ENCODE data around the gene INSC.

GRCh38 chr11:15161790-15162189, 47.1 kb downstream of the INSC start:
- TF ChIP-seq, protein P1, sequence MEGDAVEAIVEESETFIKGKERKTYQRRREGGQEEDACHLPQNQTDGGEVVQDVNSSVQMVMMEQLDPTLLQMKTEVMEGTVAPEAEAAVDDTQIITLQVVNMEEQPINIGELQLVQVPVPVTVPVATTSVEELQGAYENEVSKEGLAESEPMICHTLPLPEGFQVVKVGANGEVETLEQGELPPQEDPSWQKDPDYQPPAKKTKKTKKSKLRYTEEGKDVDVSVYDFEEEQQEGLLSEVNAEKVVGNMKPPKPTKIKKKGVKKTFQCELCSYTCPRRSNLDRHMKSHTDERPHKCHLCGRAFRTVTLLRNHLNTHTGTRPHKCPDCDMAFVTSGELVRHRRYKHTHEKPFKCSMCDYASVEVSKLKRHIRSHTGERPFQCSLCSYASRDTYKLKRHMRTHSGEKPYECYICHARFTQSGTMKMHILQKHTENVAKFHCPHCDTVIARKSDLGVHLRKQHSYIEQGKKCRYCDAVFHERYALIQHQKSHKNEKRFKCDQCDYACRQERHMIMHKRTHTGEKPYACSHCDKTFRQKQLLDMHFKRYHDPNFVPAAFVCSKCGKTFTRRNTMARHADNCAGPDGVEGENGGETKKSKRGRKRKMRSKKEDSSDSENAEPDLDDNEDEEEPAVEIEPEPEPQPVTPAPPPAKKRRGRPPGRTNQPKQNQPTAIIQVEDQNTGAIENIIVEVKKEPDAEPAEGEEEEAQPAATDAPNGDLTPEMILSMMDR (IDR thresholded peaks at IDR 0.05; ENCODE audit: low read length): no peak
- no peak for TF ChIP-seq EZH2 (IDR thresholded peaks at IDR 0.05; ENCODE audit: borderline replicate concordance, low read length)

All from OCI-LY1 (cell line).